Osteoblast (primary cell): ENCODE measurements around the gene UGGT2. TPM values are rescaled to one million over a fixed set of nuclear protein-coding genes. Genes with fewer than 3 reads are reported as not detected.
"Not testable (repeated sequence)": the region's sequence is repeated elsewhere in the genome, so short reads cannot be mapped to it uniquely, and the experiment has no call there.

Experiments used
- DNase-seq: peaks from one replicate; pipeline ENCODE4 v3.0.0; 2011; ENCODE audit warnings: low spot score, mixed read lengths; ENCODE audit not compliant: insufficient read length; ENCODE audit errors: missing footprints
- H2AFZ ChIP-seq: 2 replicates; pipeline ENCODE4 v1.6.0; 2011; ENCODE audit warnings: mild to moderate bottlenecking, low read length
- H3K27ac ChIP-seq: 2 replicates; pipeline ENCODE4 v1.5.1; 2011; ENCODE audit warnings: mild to moderate bottlenecking, low read depth, low read length, moderate library complexity
- H3K27me3 ChIP-seq: 2 replicates; pipeline ENCODE4 v1.6.0; 2012; ENCODE audit warnings: mild to moderate bottlenecking, control low read depth, inconsistent platforms, low read length, moderate library complexity; ENCODE audit not compliant: insufficient read depth
- H3K36me3 ChIP-seq: 2 replicates; pipeline ENCODE4 v1.5.1; 2011; ENCODE audit warnings: mild to moderate bottlenecking, low read length, control low read depth, moderate library complexity; ENCODE audit not compliant: insufficient read depth
- H3K4me1 ChIP-seq: 2 replicates; pipeline ENCODE4 v1.5.1; 2011; ENCODE audit warnings: mild to moderate bottlenecking, low read length, control low read depth, moderate library complexity; ENCODE audit not compliant: insufficient read depth
- H3K4me2 ChIP-seq: 2 replicates; pipeline ENCODE4 v1.6.0; 2011; ENCODE audit warnings: mild to moderate bottlenecking, low read length; ENCODE audit not compliant: insufficient read depth
- H3K4me3 ChIP-seq: fragments of 200-600 bp; sonication (generic); 3 replicates; pipeline ENCODE4 v1.5.1; 2012; ENCODE audit warnings: mild to moderate bottlenecking, low read length, inconsistent platforms; ENCODE audit not compliant: insufficient read depth
- H3K79me2 ChIP-seq: 2 replicates; pipeline ENCODE4 v1.6.0; 2012; ENCODE audit warnings: mild to moderate bottlenecking, low read length, control low read depth, inconsistent platforms; ENCODE audit not compliant: insufficient read depth
- H3K9me3 ChIP-seq: 2 replicates; pipeline ENCODE4 v1.5.1; 2011; ENCODE audit warnings: low read depth, low read length, control low read depth
- H4K20me1 ChIP-seq: 2 replicates; pipeline ENCODE4 v1.6.0; 2012; ENCODE audit warnings: mild to moderate bottlenecking, low read length, control low read depth; ENCODE audit not compliant: insufficient read depth
- total RNA-seq: library from RNA; depleted of rRNA; stranded (reverse); fragments of >200 nt; gene quantifications from 2 replicates; pipeline ENCODE4 v1.2.3, GENCODE V29; 2012
- TF ChIP-seq, protein P1 (sequence below): IDR thresholded peaks from 2 replicates; pipeline ENCODE4 v1.5.1; 2011; ENCODE audit warnings: mild to moderate bottlenecking, low read depth, low read length, moderate library complexity; ENCODE audit errors: extremely low read depth

UGGT2 gene
- total RNA-seq, 1 donor, result 78.2 TPM

DNA sequence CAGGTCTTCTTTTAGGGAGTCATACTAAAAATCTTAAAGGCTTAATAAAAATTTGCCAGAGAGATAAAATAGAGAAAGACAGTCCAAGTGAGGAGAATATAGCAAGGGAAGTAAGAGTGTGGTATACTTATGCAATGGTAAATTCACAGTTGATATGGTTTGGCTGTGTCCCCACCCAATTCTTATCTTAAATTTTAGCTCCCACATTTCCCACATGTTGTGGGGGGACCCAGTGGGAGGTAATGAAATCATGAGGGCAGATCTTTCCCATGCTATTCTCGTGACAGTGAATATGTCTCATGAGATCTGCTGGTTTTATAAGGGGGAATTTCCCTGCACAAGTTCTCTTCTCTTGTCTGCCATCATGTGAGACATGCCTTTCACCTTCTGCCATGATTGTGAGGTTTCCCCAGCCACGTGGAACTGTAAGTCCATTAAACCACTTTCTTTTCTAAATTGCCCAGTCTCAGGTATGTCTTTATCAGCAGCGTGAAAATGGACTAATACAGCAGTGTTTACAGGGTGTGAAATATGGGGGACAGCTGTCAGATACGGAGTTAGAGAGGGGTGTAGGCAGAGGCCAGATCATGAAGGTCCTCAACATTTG, 115.4 kb downstream of the UGGT2 start:
- H3K27ac ChIP-seq, result no peak overlapping the region
- no peak overlapping the region for H3K4me2 ChIP-seq
- H3K36me3 ChIP-seq, result peaks cover 38% of the 10 kb centered on the region
- TF ChIP-seq, protein P1, sequence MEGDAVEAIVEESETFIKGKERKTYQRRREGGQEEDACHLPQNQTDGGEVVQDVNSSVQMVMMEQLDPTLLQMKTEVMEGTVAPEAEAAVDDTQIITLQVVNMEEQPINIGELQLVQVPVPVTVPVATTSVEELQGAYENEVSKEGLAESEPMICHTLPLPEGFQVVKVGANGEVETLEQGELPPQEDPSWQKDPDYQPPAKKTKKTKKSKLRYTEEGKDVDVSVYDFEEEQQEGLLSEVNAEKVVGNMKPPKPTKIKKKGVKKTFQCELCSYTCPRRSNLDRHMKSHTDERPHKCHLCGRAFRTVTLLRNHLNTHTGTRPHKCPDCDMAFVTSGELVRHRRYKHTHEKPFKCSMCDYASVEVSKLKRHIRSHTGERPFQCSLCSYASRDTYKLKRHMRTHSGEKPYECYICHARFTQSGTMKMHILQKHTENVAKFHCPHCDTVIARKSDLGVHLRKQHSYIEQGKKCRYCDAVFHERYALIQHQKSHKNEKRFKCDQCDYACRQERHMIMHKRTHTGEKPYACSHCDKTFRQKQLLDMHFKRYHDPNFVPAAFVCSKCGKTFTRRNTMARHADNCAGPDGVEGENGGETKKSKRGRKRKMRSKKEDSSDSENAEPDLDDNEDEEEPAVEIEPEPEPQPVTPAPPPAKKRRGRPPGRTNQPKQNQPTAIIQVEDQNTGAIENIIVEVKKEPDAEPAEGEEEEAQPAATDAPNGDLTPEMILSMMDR, result no peak
- H4K20me1 ChIP-seq, result no peaks in the 10 kb centered on the region
- no peaks in the 10 kb centered on the region for H3K9me3 ChIP-seq
- H3K79me2 ChIP-seq, result no peaks in the 10 kb centered on the region
- H3K4me1 ChIP-seq, result no peaks in the 10 kb centered on the region
- H3K27me3 ChIP-seq, result no peaks in the 10 kb centered on the region
- DNase-seq, result no peak
- no peak overlapping the region for H3K4me3 ChIP-seq
- no peak overlapping the region for H2AFZ ChIP-seq

DNA sequence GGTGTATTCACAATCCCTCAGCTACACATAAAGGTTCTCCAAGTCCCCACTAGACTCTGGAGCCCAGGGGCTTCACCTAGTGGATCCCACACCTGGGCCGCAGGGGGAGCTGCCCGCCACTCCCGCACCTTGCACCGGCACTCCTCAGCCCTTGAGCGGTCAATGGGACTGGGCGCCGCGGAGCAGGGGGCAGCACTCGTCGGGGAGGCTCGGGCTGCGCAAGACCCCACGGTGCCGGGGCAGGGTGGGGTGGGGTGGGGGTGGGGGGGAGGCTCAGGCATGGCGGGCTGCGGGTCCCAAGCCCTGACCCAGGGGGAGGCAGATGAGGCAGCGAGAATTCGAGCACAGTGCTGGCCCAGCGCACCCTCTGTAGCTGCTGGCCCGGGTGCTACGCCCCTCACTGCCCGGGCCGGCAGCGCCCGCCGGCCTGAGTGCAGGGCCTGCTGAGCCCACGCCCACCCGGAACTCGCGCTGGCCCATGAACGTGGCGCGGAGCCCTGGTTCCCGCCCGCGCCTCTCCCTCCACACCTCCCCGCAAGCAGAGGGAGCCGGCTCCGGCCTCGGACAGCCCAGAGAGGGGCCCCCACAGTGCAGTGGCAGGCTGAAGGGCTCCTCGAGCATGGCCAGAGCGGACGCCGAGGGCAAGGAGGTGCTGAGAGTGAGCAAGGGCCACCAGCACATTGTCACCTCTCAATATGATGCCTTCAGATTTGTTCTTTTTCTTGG, 121.7 kb downstream of the UGGT2 start:
- H3K4me3 ChIP-seq, result no peak overlapping the region
- H3K27me3 ChIP-seq, result no peaks in the 10 kb centered on the region
- H3K4me1 ChIP-seq, result peaks cover 2% of the 10 kb centered on the region
- H3K27ac ChIP-seq, result no peak overlapping the region
- TF ChIP-seq, protein P1, result no peak
- no peak overlapping the region for H2AFZ ChIP-seq
- no peak for DNase-seq
- H3K4me2 ChIP-seq, result no peak overlapping the region
- no peaks in the 10 kb centered on the region for H4K20me1 ChIP-seq
- H3K36me3 ChIP-seq, result peaks cover 31% of the 10 kb centered on the region
- no peaks in the 10 kb centered on the region for H3K9me3 ChIP-seq
- H3K79me2 ChIP-seq, result no peaks in the 10 kb centered on the region

DNA sequence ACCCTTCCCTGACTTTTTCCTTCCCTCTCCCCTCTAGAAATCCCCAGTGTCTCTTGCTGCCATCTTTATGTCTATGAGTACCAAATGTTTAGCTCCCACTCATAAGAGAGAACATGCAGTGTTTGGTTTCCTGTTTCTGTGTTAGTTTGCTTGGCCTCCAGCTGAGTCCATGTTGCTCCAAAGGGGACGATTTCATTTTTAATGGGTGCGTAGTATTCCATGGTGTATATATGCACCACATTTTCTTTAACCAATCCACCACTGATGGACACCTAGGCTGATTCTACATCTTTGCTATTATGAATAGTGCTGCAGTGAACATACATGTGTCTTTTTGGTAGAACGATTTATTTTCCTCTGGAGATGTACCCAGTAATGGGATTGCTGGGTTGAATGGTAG, 123.8 kb downstream of the UGGT2 start:
- Histone ChIP-seq H3K79me2 (no peaks in the 10 kb centered on the region), H3K27me3 (no peaks in the 10 kb centered on the region), H2AFZ (no peak overlapping the region), H3K4me2 (no peak overlapping the region), H3K9me3 (no peaks in the 10 kb centered on the region), H4K20me1 (no peaks in the 10 kb centered on the region), H3K4me1 (peaks cover 16% of the 10 kb centered on the region), H3K27ac (no peak overlapping the region), H3K4me3 (no peak overlapping the region), H3K36me3 (peaks cover 14% of the 10 kb centered on the region)
- no peak for DNase-seq
- TF ChIP-seq, protein P1, result no peak

DNA sequence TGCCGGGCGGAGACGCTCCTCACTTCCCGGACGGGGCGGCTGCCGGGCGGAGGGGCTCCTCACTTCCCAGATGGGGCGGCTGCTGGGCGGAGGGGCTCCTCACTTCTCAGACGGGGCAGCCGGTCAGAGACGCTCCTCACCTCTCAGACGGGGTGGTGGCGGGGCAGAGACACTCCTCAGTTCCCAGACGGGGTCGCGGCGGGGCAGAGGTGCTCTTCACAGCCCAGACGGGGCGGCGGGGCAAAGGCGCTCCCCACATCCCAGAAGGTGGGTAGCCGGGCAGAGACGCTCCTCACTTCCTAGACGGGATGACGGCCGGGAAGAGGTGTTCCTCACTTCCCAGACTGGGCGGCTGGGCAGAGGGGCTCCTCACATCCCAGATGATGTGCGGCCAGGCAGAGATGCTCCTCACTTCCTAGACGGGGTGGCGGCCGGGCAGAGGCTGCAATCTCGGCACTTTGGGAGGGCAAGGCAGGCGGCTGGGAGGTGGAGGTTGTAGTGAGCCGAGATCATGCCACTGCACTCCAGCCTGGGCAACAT, 124.8 kb downstream of the UGGT2 start:
- peaks cover 18% of the 10 kb centered on the region for H3K4me1 ChIP-seq
- H2AFZ ChIP-seq, H3K79me2 ChIP-seq, H3K27ac ChIP-seq, DNase-seq, H3K4me2 ChIP-seq, H3K36me3 ChIP-seq, H3K9me3 ChIP-seq, H3K27me3 ChIP-seq, H3K4me3 ChIP-seq, H4K20me1 ChIP-seq: not testable (repeated sequence)
